ENCODE measurements around the gene SHROOM3.

SHROOM3 gene

GRCh38 chr4:76484654-76485053, 49.6 kb downstream of the SHROOM3 start:
- Histone ChIP-seq H3K4me3 (replicated peaks; ENCODE audit: low read depth, low read length) (no peak overlapping the region), H3K27me3 (replicated peaks; ENCODE audit: control insufficient read depth, insufficient read depth, low read length) (no peaks in the 10 kb centered on the region; the same call in 1 of the 2 replicates), H3K36me3 (ENCODE audit: control insufficient read depth, insufficient read depth, low read length) (no peaks in the 10 kb centered on the region)
- no peak for DNase-seq (ENCODE audit: extremely low read depth, insufficient read length)
- no peak for TF ChIP-seq CTCF (IDR thresholded peaks at IDR 0.05; ENCODE audit: insufficient read depth, low read length, poor library complexity, severe bottlenecking)

GRCh38 chr4:76485450-76485849, 50.4 kb downstream of the SHROOM3 start:
- no peaks in the 10 kb centered on the region for H3K36me3 ChIP-seq (ENCODE audit: control insufficient read depth, insufficient read depth, low read length)
- no peaks in the 10 kb centered on the region; the same call in 1 of the 2 replicates for H3K27me3 ChIP-seq (replicated peaks; ENCODE audit: control insufficient read depth, insufficient read depth, low read length)
- no peak overlapping the region for H3K4me3 ChIP-seq (replicated peaks; ENCODE audit: low read depth, low read length)
- TF ChIP-seq CTCF (IDR thresholded peaks at IDR 0.05; ENCODE audit: insufficient read depth, low read length, poor library complexity, severe bottlenecking), result no peak
- no peak for DNase-seq (ENCODE audit: extremely low read depth, insufficient read length)

- Histone ChIP-seq H3K36me3 (ENCODE audit: control insufficient read depth, insufficient read depth, low read length) (no peaks in the 10 kb centered on the region), H3K4me3 (replicated peaks; ENCODE audit: low read depth, low read length) (no peak overlapping the region), H3K27me3 (replicated peaks; ENCODE audit: control insufficient read depth, insufficient read depth, low read length) (no peaks in the 10 kb centered on the region; the same call in 1 of the 2 replicates)
- DNase-seq (ENCODE audit: extremely low read depth, insufficient read length), result no peak
- TF ChIP-seq CTCF (IDR thresholded peaks at IDR 0.05; ENCODE audit: insufficient read depth, low read length, poor library complexity, severe bottlenecking), result no peak
These were observed 51.7 kb downstream of the SHROOM3 start for GRCh38 chr4:76486588-76487276.

- Histone ChIP-seq H3K27me3 (replicated peaks; ENCODE audit: control insufficient read depth, insufficient read depth, low read length) (no peaks in the 10 kb centered on the region; the same call in 1 of the 2 replicates), H3K36me3 (ENCODE audit: control insufficient read depth, insufficient read depth, low read length) (no peaks in the 10 kb centered on the region), H3K4me3 (replicated peaks; ENCODE audit: low read depth, low read length) (no peak overlapping the region)
- TF ChIP-seq CTCF (IDR thresholded peaks at IDR 0.05; ENCODE audit: insufficient read depth, low read length, poor library complexity, severe bottlenecking), result no peak
- DNase-seq (ENCODE audit: extremely low read depth, insufficient read length), result no peak
These were observed 52.6 kb downstream of the SHROOM3 start for GRCh38 chr4:76487621-76488020.

GRCh38 chr4:76488455-76488854, 53.4 kb downstream of the SHROOM3 start:
- Histone ChIP-seq H3K4me3 (replicated peaks; ENCODE audit: low read depth, low read length) (no peak overlapping the region), H3K36me3 (ENCODE audit: control insufficient read depth, insufficient read depth, low read length) (no peaks in the 10 kb centered on the region), H3K27me3 (replicated peaks; ENCODE audit: control insufficient read depth, insufficient read depth, low read length) (no peaks in the 10 kb centered on the region; the same call in 1 of the 2 replicates)
- DNase-seq (ENCODE audit: extremely low read depth, insufficient read length), result no peak
- TF ChIP-seq CTCF (IDR thresholded peaks at IDR 0.05; ENCODE audit: insufficient read depth, low read length, poor library complexity, severe bottlenecking), result no peak

Measured in GM06990 (cell line).